COLO829 (cell line): ENCODE measurements around the gene FMOD.
A peak's percentile ranks its signal among the peaks of the same experiment; 100 is the strongest.
"Not testable (repeated sequence)": the region's sequence is repeated elsewhere in the genome, so short reads cannot be mapped to it uniquely, and the experiment has no call there.

Source experiments
- DNase-seq: peaks from one replicate; pipeline ENCODE4 v3.0.0; 2012; ENCODE audit warnings: low spot score

Gene FMOD

DNA sequence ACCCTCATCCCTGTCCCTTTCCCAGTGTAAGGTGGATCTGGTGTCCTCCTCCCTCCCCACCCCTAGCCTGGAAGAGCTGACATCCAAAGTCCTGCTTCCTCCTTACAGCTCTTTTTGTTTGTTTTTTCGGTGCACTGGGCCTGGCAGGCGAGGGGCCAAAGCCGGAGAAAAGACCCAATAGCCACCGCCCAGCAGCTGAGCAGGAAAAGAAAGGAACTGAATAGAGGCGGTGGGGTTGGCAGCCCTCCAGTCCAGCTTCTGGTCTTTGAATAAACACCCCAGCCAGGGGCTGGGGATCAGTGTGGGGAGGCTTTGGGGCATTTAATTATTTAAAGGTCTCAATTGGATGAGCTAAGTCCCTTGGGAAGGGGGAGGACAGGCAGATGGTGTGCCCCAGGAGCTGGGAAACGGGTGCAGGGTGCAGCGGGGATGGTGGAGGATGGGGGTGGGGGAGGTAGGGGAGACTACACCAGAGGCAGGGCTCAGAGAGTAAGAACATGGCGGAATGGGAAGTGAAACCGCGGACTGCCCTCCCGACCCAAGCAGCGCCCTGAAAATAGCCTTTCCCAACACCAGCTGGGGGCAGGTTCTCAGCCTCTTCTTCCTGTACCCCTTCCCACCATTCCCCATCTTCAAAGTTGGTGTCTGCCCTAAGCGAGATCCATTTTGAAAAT lies 25.4 kb downstream of the FMOD start:
- no peak for DNase-seq

DNA sequence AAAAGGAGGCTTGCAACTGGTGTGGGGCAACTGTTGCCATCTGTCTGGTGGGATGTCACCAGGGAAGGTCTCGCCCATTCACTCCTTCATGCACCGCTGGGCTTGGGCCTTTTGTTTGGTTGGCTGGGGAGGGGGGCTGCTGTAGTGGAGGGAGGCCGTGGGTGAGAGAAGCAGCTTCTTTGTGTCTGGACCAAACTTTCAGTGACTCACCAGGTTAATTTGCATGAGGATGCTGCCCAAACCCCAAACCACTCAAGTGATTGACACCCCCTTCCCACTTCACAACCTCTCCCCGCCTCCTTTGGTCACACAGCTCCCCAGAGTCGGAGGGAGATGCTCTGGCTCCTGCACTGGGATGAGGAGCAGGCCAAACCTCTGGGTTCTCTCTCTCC lies 25.9 kb downstream of the FMOD start:
- DNase-seq = no peak

DNA sequence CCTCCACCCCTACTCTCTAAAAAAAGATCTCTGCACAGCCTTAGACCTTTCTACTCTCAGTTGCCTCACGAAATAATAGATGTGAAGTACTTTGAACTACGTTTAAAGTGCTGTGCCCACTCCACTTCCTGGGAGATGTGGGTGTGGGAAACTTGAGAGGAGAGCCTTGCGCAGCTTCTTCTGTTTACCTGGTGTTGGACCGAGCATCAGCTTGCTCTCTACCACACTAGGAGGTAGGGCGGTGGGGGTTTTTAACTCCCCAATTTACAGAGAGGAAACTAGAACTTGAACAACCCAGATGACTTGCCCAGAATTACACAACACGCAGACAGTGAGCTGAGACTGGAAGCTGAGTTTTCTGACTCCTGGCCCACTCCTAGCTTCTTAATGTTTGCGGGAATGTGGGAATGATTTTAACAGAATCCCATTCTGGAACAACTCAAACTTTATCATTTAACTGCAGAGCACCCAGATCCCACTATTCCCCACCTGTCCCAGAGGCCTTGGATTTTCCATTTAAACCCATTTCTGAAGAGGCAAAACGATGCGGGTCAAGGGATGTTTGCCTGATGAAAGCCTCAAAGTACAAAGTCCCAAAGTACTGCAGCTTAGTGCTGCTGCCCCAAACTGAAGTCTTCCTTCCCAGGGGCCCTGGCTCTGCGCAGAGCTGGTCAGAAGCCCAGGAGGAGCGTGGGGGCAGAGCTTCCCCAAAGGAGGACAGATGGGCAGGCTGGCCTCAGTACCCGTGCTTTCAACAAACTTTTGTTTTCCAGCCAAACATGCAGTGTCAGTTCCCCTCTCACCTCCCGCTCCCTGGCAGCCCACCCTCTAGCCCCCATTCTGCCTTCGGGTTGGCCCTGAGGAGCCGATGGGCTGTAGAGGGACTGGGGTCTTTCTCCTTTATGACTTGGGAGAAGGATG lies 26.6 kb downstream of the FMOD start:
- DNase-seq = no peak

DNA sequence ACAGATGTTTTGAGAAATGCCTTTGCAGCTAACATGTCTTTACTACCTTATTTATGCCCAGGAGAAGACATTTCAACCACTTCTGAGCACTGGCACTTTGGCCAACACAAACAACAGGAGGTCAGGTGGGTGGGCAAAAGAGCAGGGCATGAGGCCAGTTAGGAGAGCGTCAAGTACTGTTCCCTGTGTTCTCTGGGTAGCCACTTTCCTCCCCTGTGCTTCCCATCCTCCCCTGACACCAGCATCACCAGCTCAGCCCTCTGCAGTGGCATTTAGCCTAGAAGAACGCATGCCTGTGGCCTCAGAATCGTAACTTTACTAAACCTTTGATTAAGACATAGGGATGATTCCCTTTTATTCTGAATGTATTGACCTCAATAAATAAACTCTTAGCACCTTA lies 27.3 kb downstream of the FMOD start:
- DNase-seq = no peak

DNA sequence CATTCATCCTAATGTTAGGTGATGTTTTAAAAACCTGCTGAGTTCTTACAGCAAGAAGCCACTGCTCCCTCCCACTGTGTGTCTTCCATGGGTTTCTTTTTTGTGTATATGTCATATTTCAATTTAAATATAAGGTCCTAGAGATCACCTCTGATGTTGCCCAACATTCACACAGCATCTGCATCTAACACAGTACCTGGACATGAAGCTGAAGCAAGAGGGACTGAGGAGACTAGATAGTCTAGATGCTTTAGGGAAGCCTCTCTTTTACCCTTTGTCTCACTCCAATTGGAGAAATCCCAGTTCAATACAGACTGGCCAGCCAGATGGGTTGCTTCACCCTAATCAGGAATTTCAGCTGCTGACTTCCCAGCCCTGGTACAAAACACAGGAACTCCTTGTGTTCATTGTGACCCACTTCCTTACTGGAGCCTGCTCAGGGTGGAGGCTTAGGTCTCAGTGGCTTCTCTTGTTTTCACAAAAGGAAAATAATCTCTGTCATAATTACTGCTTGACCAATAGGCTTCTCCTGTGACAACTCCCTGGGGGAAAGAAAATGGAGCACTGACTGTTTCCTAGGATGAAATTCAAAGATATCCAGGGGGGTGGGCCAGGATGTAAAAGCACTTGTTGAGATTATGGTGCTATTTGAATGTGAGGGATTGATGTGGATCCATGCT lies 28.3 kb downstream of the FMOD start:
- DNase-seq = peak; percentile 86

DNA sequence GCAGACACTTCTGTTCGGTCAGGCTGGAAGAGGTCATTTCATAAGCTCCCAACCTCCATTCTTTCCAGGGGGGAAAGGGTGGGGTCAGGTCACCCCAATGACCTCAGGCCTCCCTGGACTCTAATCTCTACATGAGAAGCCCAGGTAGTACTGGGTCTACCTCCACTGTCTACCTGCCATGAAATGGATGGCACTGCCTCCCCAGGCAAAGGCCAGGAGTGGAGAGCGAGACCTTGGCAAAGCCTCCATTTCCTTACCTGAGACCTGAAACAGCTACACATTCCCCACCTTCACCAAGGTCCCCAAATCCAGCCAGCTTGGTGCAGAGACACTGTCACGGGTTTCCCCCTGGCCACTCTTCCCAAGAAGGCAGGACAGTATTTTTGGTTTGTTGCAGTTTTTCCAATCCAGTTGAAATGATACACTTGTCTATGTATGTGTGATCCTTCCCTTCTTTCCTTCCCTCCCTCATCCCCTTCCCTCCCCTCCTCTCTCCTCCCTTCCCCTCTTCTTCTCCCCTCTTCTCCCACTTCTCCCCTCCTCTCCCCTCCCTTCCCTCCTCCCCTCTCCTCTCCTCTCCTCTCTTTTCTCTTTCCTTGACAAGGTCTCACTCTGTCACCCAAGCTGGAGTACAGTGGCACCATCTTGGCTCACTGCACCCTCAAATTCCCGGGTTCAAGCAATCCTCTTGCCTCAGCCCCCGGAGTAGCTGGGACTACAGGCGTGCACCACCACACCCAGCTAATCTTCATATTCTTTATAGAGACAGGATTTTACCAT lies 29.5 kb downstream of the FMOD start:
- no peak for DNase-seq

DNA sequence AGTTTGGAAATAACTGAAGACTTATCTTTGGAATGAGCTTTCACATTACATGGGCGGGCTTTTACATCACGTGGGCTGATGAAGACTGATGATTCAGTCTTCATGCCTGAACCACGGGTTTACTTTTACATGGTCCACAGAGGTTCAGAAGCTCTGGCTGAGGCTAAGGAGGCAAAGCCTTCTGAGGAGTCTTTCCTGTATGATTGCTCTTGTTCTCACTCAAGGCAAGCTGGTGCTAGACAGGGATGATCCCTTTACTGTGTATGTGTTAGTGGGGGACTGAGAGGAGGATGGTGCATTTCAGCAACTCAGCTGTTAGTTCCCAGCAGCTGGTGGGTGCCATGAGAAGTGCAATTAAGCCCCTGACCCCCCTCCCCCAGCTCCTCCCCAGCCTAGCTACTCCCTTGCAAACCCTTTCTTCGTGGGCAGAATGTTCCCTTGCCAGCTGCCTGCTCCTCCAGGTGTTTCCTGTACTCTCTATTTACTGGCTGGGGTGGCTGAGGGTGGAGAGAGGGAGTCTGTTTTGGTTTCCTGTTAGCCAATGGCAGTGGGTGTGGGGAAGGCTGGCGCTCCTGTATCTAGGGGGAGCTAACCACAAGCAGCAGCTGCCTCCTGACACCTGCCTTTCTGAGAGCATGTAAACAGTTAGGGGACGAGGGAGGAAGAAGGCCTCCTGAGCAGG lies 30.2 kb downstream of the FMOD start:
- no peak for DNase-seq

DNA sequence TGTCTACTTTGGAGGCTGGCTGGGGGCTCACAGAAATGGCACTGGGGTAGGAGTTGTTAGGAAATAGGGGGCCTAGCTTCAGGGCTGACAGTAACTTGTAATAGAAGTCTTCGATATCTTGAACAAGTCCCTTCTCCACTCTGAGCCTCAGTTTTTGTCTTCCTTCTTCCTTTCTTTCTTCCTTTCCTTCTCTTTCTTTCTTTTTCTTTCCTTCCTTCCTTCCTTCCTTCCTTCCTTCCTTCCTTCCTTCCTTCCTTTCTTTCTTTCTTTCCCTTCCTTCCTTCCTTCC lies 32.7 kb downstream of the FMOD start:
- no peak for DNase-seq

DNA sequence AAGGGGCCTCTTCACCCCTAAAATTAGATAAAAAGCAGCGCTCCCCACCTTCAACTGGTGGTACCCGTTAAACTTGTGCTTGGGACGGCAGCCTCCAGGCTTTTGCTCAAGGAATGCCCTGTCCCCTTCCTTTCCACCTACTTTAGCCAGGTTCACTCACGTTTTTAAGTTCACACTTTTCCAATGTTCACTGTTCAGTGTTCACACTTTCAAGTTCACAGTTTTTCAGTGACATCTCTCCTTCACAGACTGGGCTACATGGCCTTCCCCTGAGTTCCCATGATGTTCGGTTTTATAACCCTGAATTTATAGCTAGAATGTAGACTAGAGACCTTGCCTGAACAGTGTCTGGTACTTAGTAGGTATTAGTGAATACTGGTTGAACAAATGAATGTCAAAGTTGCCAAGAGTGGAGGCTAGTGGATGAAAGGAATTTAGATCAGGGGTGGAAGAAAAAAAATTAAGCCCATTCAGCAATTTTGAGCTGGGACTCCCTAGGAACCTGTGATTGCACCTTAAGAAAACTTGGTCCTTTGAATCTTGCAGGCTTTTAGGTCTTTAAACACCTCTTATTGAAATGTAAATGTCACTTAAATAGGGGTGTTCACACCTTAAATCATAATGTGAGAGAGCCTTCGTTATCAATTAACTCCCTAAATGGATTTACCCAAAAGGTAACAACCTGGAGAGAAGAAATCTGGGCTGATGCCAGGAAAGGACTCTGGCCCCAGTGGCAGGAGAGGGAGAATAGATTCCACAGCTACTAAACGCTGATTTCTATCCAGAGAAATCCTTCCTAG lies 33.3 kb downstream of the FMOD start:
- no peak for DNase-seq

DNA sequence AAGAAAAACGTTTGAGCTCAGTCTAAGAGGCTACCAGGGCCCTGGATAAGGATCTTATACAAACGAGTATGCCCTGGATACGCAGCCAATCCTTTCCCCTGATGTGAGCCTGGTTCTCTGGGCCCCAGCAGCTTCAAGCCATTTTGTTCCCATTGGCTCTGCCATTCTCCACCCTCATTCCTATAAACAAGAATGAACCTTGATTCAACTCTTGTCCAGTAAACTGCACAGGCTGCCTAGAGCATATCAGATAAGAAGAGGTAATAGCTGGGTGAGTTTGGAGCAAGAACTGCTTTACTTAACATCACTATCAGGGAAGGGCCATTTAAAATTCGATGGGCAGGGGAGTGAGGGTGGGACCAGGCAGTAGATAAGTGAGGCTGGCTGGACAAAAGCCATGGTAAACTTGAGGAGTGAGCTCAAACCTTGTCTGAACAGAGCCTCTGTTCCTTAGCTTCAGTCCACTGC lies 34.3 kb downstream of the FMOD start:
- DNase-seq = no peak

DNA sequence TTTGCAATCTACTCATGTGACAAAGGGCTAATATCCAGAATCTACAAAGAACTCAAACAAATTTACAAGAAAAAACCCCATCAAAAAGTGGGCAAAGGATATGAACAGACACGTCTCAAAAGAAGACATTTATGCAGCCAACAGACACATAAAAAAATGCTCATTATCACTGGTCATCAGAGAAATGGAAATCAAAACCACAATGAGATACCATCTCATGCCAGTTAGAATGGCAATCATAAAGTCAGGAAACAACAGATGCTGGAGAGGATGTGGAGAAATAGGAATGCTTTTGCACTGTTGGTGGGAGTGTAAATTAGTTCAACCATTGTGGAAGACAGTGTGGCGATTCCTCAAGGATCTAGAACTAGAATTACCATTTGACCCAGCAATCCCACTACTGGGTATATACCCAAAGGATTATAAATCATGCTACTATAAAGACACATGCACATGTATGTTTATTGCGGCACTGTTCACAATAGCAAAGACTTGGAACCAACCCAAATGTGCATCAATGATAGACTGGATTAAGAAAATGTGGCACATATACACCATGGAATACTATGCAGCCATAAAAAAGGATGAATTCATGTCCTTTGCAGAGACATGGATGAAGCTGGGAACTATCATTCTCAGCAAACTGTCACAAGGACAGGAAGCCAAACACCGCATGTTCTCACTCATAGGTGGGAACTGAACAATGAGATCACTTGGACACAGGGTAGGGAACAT lies 36.7 kb downstream of the FMOD start:
- not testable (repeated sequence) for DNase-seq

DNA sequence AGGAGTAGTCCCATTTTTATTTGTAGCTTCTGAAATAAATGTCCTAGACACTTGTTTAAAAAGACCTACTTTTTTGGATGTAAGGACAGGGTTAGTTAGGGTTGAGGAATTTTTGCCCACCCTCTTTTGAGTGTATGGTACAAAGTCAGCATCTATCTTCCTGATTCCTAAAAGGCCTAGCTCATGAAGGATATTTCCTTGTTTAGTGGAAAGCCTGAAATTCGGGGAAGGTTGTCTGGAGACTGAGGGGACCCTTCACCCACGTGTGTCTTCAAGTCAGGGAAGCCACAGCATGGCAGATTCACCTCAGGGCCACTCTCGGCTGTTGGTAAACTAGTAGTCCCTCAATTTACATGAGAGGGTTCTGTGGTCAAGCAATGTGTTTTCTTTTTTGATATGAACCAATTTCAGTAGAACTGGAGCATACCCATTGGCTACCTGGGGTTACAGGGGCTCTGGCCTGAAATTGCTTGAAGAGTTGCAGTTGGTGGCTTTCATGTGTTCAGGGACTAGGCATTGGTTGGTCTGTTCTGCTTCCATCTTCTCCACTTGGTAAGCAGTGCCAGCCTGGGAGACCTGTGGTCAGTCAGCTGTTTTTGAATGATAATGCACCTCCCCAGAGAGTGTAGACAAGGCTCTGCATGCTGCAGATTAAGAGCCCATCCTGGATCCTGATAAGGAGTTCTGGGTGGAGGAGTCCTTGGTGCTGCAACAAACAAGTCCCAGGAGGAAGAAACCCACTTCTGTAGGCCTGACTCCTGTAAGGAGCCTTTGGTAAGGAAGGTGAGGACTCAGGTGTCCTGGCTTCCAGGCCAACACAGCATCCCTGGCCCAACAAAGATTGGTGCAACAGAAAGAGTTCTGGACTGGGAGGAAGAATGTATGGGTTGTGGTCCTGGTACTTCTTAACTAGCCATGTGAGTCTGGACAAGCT lies 39.3 kb downstream of the FMOD start:
- DNase-seq = no peak

DNA sequence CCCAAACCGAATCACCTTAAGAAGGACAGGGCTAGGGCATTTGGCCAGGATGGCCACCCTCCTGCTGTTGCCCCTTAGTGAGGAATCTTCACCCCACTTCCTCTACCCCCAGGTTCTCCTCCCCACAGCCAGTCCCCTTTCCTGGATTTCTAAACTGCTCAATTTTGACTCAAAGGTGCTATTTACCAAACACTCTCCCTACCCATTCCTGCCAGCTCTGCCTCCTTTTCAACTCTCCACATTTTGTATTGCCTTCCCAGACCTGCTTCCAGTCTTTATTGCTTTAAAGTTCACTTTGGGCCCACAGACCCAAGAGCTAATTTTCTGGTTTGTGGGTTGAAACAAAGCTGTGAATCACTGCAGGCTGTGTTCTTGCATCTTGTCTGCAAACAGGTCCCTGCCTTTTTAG lies 42.0 kb downstream of the FMOD start:
- DNase-seq = no peak

DNA sequence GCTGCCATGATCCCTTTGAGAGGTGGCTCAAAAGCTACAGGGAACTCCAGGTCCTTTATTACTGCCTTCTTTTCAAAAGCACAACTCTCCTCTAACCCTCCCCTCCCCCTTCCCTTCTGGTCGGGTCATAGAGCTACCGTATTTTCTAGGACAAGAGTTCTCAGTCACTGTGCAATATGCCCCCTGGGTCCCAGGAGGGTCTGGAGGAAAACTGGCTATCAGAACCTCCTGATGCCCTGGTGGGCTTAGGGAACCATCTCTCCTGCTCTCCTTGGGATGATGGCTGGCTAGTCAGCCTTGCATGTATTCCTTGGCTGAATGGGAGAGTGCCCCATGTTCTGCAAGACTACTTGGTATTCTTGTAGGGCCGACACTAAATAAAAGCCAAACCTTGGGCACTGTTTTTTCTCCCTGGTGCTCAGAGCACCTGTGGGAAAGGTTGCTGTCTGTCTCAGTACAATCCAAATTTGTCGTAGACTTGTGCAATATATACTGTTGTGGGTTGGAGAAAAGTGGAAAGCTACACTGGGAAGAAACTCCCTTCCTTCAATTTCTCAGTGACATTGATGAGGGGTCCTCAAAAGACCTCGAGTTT lies 42.5 kb downstream of the FMOD start:
- DNase-seq = no peak

DNA sequence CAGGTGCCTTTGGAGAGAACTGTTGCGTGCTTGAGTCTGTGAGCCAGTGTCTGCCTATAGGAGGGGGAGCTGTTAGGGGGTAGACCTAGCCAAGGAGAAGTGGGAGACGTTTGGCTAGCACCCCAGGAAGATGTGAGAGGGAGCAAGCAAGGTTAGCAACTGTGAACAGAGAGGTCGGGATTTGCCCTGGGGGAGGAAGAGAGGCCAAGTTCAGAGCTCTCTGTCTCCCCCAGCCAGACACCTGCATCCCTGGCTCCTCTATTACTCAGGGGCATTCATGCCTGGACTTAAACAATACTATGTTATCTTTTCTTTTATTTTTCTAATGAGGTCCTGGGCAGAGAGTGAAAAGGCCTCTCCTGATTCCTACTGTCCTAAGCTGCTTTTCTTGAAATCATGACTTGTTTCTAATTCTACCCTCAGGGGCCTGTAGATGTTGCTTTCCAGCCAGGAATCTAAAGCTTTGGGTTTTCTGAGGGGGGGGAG lies 43.2 kb downstream of the FMOD start:
- DNase-seq = no peak

DNA sequence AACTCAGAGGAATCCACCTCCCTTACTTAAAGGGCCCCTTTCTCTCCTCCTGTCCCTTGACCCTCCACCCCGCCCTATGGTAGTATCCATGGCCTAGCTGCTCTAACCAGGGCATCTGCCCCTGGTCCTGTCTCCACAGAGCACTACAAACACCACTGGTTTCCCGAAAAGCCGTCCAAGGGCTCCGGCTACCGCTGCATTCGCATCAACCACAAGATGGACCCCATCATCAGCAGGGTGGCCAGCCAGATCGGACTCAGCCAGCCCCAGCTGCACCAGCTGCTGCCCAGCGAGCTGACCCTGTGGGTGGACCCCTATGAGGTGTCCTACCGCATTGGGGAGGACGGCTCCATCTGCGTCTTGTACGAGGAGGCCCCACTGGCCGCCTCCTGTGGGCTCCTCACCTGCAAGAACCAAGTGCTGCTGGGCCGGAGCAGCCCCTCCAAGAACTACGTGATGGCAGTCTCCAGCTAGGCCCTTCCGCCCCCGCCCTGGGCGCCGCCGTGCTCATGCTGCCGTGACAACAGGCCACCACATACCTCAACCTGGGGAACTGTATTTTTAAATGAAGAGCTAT lies 43.9 kb downstream of the FMOD start:
- no peak for DNase-seq

DNA sequence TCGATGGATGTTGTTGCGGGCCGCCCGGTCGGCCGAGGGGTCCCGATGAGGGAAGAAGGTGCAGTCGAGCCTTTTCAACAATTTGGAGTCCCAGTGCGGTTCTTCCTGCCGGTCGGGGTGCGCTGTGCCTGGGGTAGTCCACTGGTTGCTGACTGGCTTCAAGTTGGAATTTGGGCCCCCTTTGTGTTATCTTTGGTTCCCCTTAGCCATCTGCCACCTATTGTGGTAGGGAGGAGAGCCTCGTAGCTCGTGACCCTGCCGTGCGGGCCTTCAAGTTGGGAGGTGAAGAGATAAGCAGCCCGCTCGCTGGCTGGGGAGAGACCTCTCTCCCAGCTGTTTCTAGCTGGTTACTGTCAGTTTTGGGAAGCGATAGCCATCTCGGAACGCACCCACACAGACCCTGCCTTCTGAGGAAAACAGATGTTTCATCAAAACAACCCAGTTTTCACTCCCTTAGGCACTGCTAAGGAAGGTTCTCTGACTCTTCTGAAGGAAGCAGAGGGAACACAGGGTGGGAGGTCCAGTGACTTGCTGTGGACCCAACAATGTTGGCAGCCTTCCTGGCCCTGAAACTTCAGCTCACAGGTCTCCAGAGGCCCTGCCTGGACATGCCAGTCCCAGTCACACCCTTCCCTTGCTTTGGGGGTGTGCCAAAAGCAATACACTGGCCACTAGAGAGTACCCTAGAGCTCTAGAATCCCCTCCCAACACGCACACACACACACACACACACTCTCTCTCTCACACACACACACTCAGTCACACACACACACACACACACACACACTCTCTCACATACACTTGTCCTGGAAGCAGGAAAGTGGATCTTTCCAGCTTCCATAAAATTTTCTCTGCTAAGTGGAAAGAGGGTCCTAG lies 44.6 kb downstream of the FMOD start:
- peak; percentile 64 for DNase-seq
